Ectodermal cell (in vitro differentiated cells): Measurements from ENCODE around the gene ZNF627.

Experiments
- H3K27ac ChIP-seq: 2 replicates; pipeline ENCODE4 v1.7.0; 2013; ENCODE audit warnings: mild to moderate bottlenecking, low read depth, low read length; ENCODE audit not compliant: insufficient read depth, poor library complexity, severe bottlenecking
- H3K27me3 ChIP-seq: 2 replicates; pipeline ENCODE4 v1.7.0; 2013; ENCODE audit warnings: mild to moderate bottlenecking, low read length; ENCODE audit not compliant: insufficient read depth, control insufficient read depth, poor library complexity, severe bottlenecking
- H3K36me3 ChIP-seq: one replicate; pipeline ENCODE4 v1.7.0; 2013; ENCODE audit warnings: low read length; ENCODE audit not compliant: control insufficient read depth, insufficient read depth
- H3K4me1 ChIP-seq: one replicate; pipeline ENCODE4 v1.7.0; 2013; ENCODE audit warnings: low read length; ENCODE audit not compliant: control insufficient read depth, insufficient read depth
- H3K4me3 ChIP-seq: 2 replicates; pipeline ENCODE4 v1.7.0; 2013; ENCODE audit warnings: low read depth, low read length, control low read depth; ENCODE audit not compliant: insufficient read depth
- H3K9me3 ChIP-seq: 2 replicates; pipeline ENCODE4 v1.7.0; 2013; ENCODE audit warnings: mild to moderate bottlenecking, low read length, moderate library complexity; ENCODE audit not compliant: control insufficient read depth
- WGBS, 2 experiments: methylation state at CpG; one replicate each; pipeline ENCODE4 v1.1.7; 2013; ENCODE audit warnings: missing lambda C conversion rate in 2 of 2; 5-methylcytosine and 5-hydroxymethylcytosine counted together

ZNF627 gene

DNA sequence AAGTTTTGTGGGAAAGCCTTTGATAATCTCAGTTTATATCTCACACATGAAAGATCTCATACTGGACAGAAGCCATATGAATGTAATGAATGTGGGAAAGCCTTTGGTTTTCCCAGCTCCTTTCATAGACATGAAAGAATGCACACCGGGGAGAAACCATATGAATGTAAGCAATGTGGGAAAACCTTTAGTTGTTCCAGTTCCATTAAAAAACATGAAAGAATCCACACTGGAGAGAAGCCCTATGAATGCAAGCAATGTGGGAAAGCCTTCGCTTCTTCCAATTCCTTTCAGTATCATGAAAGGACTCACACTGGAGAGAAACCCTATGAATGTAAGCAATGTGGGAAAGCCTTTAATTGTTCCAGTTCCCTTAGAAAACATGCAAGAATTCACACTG, 54.8 kb downstream of the ZNF627 start:
- Histone ChIP-seq H3K27me3 (no peaks in the 10 kb centered on the region), H3K36me3 (peaks cover 54% of the 10 kb centered on the region), H3K9me3 (peaks cover 4% of the 10 kb centered on the region), H3K4me1 (no peaks in the 10 kb centered on the region), H3K4me3 (no peak overlapping the region), H3K27ac (no peak overlapping the region)
- 98 to 100% methylated on average over 2 of the region's 2 CpGs for WGBS, 2 experiments

DNA sequence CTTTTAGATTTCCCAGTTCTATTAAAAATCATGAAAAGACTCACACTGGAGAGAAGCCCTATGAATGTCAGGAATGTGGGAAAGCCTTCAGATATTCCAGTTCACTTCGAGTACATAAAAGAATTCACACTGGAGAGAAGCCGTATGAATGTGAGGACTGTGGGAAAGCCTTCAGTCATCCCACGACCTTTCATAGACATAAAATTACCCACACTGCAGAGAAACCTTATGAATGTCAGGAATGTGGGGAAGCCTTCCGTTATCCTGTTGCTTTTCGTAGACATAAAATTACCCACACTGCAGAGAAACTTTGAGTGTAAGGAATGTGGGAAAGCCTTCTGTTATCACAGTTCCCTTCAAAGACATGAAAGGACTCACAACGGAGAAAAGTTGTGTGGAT, 55.2 kb downstream of the ZNF627 start:
- peaks cover 54% of the 10 kb centered on the region for H3K36me3 ChIP-seq
- 94 to 100% methylated on average over 5 to 6 of the region's 6 CpGs for WGBS, 2 experiments
- H3K27me3 ChIP-seq: no peaks in the 10 kb centered on the region
- H3K4me1 ChIP-seq: no peaks in the 10 kb centered on the region
- peaks cover 4% of the 10 kb centered on the region for H3K9me3 ChIP-seq
- no peak overlapping the region for H3K4me3 ChIP-seq
- H3K27ac ChIP-seq: no peak overlapping the region

DNA sequence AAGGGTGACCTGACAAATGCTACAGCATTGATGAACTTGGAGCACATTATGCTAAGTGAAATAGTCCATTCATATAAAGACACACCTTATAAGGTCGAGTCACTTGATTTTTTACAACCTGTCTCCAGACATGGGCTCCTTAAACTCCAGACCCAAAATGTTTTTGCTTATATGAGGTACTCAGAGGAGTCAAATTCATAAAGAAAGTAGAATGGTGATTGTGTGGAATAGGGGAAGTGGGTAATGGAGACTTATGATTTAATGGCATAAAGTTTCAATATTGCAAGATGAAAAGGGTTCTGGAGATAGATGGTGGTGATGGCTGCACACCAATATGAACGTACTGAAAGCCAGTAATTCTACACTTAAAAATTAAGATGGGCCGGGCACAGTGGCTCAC, 59.3 kb downstream of the ZNF627 start:
- no peaks in the 10 kb centered on the region for H3K27me3 ChIP-seq
- peaks cover 33% of the 10 kb centered on the region for H3K36me3 ChIP-seq
- peaks cover under 1% of the 10 kb centered on the region for H3K9me3 ChIP-seq

GRCh38 chr19:11657307-11657706, 60.0 kb downstream of the ZNF627 start:
- H3K36me3 ChIP-seq: peaks cover 25% of the 10 kb centered on the region
- H3K27ac ChIP-seq: no peak overlapping the region
- no peak overlapping the region for H3K4me3 ChIP-seq
- no peaks in the 10 kb centered on the region for H3K9me3 ChIP-seq
- H3K4me1 ChIP-seq: no peaks in the 10 kb centered on the region
- no peaks in the 10 kb centered on the region for H3K27me3 ChIP-seq
- WGBS, 2 experiments: 85 to 89% methylated on average over 3 of the region's 3 CpGs

More for the DNA sequence above, 59.3 kb downstream of the ZNF627 start:
- no peak overlapping the region for H3K27ac ChIP-seq
- H3K4me1 ChIP-seq: no peaks in the 10 kb centered on the region
- 89 to 94% methylated on average over 3 of the region's 3 CpGs for WGBS, 2 experiments
- no peak overlapping the region for H3K4me3 ChIP-seq

GRCh38 chr19:11658970-11659369, 61.7 kb downstream of the ZNF627 start:
- no peaks in the 10 kb centered on the region for H3K4me1 ChIP-seq
- H3K27me3 ChIP-seq: no peaks in the 10 kb centered on the region
- no peak overlapping the region for H3K27ac ChIP-seq
- H3K36me3 ChIP-seq: peaks cover 13% of the 10 kb centered on the region
- WGBS, 2 experiments: 84 to 85% methylated on average over 7 of the region's 7 CpGs
- H3K4me3 ChIP-seq: no peak overlapping the region
- H3K9me3 ChIP-seq: no peaks in the 10 kb centered on the region

DNA sequence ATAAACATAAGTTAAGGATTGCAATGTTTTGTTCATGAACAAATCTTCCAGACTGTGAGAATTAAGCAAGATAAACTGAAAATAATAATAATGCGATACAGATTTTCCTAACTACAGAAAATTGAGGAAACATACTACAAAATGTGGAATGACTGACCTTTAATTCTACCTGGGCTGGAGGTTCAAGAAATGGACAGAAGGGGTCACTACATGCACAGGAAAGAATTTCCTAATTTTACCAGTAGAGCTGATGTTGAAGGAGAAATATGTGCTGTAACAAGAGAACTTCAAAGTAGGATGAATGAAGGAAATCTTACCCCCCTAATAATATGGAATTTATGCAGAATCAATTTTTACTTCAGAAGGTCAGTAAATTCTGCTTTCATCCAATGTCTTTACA, 62.3 kb downstream of the ZNF627 start:
- Histone ChIP-seq H3K27ac (no peak overlapping the region), H3K9me3 (no peaks in the 10 kb centered on the region), H3K4me3 (no peak overlapping the region), H3K4me1 (no peaks in the 10 kb centered on the region), H3K27me3 (no peaks in the 10 kb centered on the region), H3K36me3 (peaks cover 7% of the 10 kb centered on the region)
- 100% methylated on average over 1 of the region's 1 CpG; no CpG with 5 or more reads in 1 of the 2 experiments for WGBS, 2 experiments

DNA sequence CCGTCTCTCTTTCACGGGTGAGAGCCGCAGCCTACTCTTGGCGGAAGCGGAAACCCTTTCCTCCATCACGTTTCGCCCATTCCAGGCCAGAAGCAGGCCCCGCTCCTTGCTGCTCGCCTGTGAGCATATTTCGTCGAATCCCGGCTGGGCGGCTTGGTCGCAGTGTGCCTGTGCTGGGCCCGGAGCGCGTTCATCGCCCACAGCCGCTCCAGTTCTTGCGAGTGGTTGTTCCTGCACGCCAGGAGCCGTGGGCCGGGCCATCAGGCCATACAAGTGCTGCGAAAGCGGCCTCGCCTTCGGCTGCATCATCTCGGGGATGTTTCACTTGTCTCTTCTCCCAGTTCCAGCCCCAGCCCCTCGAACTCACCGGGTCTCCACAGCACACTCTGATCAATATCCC, 65.0 kb downstream of the ZNF627 start:
- Histone ChIP-seq H3K27me3 (no peaks in the 10 kb centered on the region), H3K4me3 (no peak overlapping the region), H3K4me1 (no peaks in the 10 kb centered on the region), H3K27ac (no peak overlapping the region), H3K36me3 (no peaks in the 10 kb centered on the region), H3K9me3 (no peaks in the 10 kb centered on the region)
- 95 to 96% methylated on average over 28 to 30 of the region's 30 CpGs for WGBS, 2 experiments

DNA sequence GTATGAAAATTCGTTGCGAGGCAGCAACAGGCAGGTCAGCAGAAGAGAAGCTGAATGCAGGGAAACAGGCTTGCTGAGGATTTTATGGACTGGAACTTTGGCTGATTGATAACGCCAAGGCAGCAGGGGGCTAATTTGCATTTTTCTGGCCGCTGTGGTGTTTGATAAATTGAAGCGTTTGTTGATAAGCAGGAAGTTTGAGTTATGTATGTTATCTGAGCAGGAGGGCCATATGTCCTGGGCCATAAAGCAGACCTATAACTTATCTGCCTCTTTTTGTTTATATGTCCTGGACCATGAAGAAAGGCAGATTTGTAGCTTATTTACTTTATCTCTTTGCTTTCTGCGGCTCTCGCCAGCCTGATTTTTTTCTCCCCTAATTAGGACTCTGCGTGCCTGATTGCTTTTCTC, 65.9 kb downstream of the ZNF627 start:
- H3K27me3 ChIP-seq: no peaks in the 10 kb centered on the region
- H3K4me1 ChIP-seq: no peaks in the 10 kb centered on the region
- no peak overlapping the region for H3K27ac ChIP-seq
- H3K4me3 ChIP-seq: no peak overlapping the region
- WGBS, 2 experiments: 93% methylated on average over 8 of the region's 8 CpGs
- no peaks in the 10 kb centered on the region for H3K36me3 ChIP-seq
- H3K9me3 ChIP-seq: no peaks in the 10 kb centered on the region
